SK-N-SH (cell line): Measurements from ENCODE around the gene MC1R. TPM values are rescaled to one million over a fixed set of nuclear protein-coding genes. Genes with fewer than 3 reads are reported as not detected.

ENCODE experiments used
- FOSL2 ChIP-seq: IDR thresholded peaks from 2 replicates; pipeline ENCODE4 v1.4.0; 2012; ENCODE audit warnings: low read depth, mild to moderate bottlenecking, moderate library complexity, borderline replicate concordance
- GABPA ChIP-seq: IDR thresholded peaks from 2 replicates; pipeline ENCODE4 v1.4.0; 2012; ENCODE audit warnings: low read depth, mild to moderate bottlenecking
- MEF2A ChIP-seq: IDR thresholded peaks from 2 replicates; pipeline ENCODE4 v1.4.0; 2012; ENCODE audit warnings: low read depth, borderline replicate concordance
- MXI1 ChIP-seq: IDR thresholded peaks from 2 replicates; pipeline ENCODE4 v1.6.1; 2012; ENCODE audit warnings: mild to moderate bottlenecking, low read depth, low read length, improper control_type of control experiment
- PBX3 ChIP-seq: IDR thresholded peaks from 2 replicates; pipeline ENCODE4; 2012
- RAD21 ChIP-seq: IDR thresholded peaks from 2 replicates; pipeline ENCODE4 v1.6.1; 2012; ENCODE audit warnings: mild to moderate bottlenecking, low read length
- REST ChIP-seq: IDR thresholded peaks from 2 replicates; pipeline ENCODE4 v1.6.1; 2012; ENCODE audit warnings: mild to moderate bottlenecking, low read depth, low read length, moderate library complexity
- SMC3 ChIP-seq: IDR thresholded peaks from 2 replicates; pipeline ENCODE4 v1.6.1; 2012; ENCODE audit warnings: low read depth, low read length, improper control_type of control experiment
- TAF1 ChIP-seq: IDR thresholded peaks from 2 replicates; pipeline ENCODE4 v1.6.1; 2012; ENCODE audit warnings: low read depth, mild to moderate bottlenecking, low read length, moderate library complexity, borderline replicate concordance
- USF2 ChIP-seq: fragments of 150-350 bp; IDR thresholded peaks from 2 replicates; pipeline ENCODE4 v1.6.1; 2017; ENCODE audit warnings: antibody characterized with exemption, low read length, low read depth, borderline replicate concordance
- polyA plus RNA-seq, 3 experiments: library from polyadenylated mRNA; depleted of rRNA; stranded (reverse); fragments of >200 nt; gene quantifications; 2 replicates each; pipeline ENCODE4 v1.2.3, GENCODE V29; 2012
- TF ChIP-seq, protein P1 (sequence below): IDR thresholded peaks from 2 replicates; pipeline ENCODE4 v1.4.0; 2012; ENCODE audit warnings: low read depth, borderline replicate concordance
- TF ChIP-seq, protein P2 (sequence below): fragments of 200-600 bp; sonication (generic); IDR thresholded peaks from 2 replicates; pipeline ENCODE4 v1.6.1; 2017; ENCODE audit warnings: antibody characterized with exemption, mild to moderate bottlenecking, moderate library complexity

The MC1R gene
- polyA plus RNA-seq, 1 of the 3 experiments (the other 2 are of a cell fraction), result 11.1 TPM

GRCh38 chr16:89917773-89918452 is 749 bp upstream of the MC1R start (continued):
- TF ChIP-seq MXI1, result peak; percentile 86
- TF ChIP-seq, protein P1, sequence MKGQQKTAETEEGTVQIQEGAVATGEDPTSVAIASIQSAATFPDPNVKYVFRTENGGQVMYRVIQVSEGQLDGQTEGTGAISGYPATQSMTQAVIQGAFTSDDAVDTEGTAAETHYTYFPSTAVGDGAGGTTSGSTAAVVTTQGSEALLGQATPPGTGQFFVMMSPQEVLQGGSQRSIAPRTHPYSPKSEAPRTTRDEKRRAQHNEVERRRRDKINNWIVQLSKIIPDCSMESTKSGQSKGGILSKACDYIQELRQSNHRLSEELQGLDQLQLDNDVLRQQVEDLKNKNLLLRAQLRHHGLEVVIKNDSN, result no peak; the same call in 1 of the 2 replicates
- no peak for TF ChIP-seq PBX3
- TF ChIP-seq USF2, result no peak
- TF ChIP-seq REST, result 0 out of 2 replicates have a peak, but pooled peaks have one; percentile 26
- TF ChIP-seq, protein P2, sequence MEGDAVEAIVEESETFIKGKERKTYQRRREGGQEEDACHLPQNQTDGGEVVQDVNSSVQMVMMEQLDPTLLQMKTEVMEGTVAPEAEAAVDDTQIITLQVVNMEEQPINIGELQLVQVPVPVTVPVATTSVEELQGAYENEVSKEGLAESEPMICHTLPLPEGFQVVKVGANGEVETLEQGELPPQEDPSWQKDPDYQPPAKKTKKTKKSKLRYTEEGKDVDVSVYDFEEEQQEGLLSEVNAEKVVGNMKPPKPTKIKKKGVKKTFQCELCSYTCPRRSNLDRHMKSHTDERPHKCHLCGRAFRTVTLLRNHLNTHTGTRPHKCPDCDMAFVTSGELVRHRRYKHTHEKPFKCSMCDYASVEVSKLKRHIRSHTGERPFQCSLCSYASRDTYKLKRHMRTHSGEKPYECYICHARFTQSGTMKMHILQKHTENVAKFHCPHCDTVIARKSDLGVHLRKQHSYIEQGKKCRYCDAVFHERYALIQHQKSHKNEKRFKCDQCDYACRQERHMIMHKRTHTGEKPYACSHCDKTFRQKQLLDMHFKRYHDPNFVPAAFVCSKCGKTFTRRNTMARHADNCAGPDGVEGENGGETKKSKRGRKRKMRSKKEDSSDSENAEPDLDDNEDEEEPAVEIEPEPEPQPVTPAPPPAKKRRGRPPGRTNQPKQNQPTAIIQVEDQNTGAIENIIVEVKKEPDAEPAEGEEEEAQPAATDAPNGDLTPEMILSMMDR, result no peak
- TF ChIP-seq GABPA, result no peak
- no peak for TF ChIP-seq RAD21
- no peak for TF ChIP-seq MEF2A
- 0 out of 2 replicates have a peak, but pooled peaks have one; percentile 27 for TF ChIP-seq TAF1
- TF ChIP-seq FOSL2, result no peak
- TF ChIP-seq SMC3, result no peak
